HepG2 (cell line): ENCODE data around the gene COMP. TPM values are rescaled to one million over a fixed set of nuclear protein-coding genes. Genes with fewer than 3 reads are reported as not detected.

Source experiments
- ARNT ChIP-seq: fragments of 450-650 bp; IDR thresholded peaks from 2 replicates; pipeline ENCODE4 v1.6.1; 2017
- BHLHE40 ChIP-seq: IDR thresholded peaks from 2 replicates; pipeline ENCODE4 v1.6.1; 2011; ENCODE audit warnings: low read length, improper control_type of control experiment
- BRD4 ChIP-seq: sonication (generic); formaldehyde crosslinking; IDR thresholded peaks from 2 replicates; pipeline ENCODE4 v1.4.0; 2020; ENCODE audit warnings: missing genetic modification reagents
- FOXP1 ChIP-seq, 2 experiments: fragments of 450-650 bp in 1 of 2; IDR thresholded peaks; 2 replicates each; pipeline ENCODE4 v1.6.1; 2017 to 2018; ENCODE audit warnings: antibody characterized with exemption in 1 of 2
- HNF1B ChIP-seq: sonication (generic); formaldehyde crosslinking; IDR thresholded peaks from 2 replicates; pipeline ENCODE4 v1.5.1; 2020; ENCODE audit warnings: mild to moderate bottlenecking, moderate library complexity, missing genetic modification reagents
- HNRNPL ChIP-seq: fragments of 200-400 bp; formaldehyde crosslinking; IDR thresholded peaks from 2 replicates; pipeline ENCODE4 v1.6.1; 2017; ENCODE audit warnings: mild to moderate bottlenecking, low read depth, low read length
- KAT2B ChIP-seq: fragments of 150-350 bp; IDR thresholded peaks from 2 replicates; pipeline ENCODE4 v1.6.1; 2014; ENCODE audit warnings: low read depth, low read length, borderline replicate concordance
- KDM1A ChIP-seq: IDR thresholded peaks from 2 replicates; pipeline ENCODE4 v1.6.1; 2016; ENCODE audit warnings: missing compliant biosample characterization
- MEIS1 ChIP-seq: sonication (generic); formaldehyde crosslinking; IDR thresholded peaks from 2 replicates; pipeline ENCODE4 v1.9.0; 2021; ENCODE audit warnings: mild to moderate bottlenecking, missing genetic modification reagents, moderate library complexity, borderline replicate concordance
- RXRA ChIP-seq: sonication (generic); formaldehyde crosslinking; IDR thresholded peaks from 2 replicates; pipeline ENCODE4 v1.5.1; 2020; ENCODE audit warnings: missing genetic modification reagents
- SALL2 ChIP-seq: sonication (generic); formaldehyde crosslinking; IDR thresholded peaks from 2 replicates; pipeline ENCODE4 v1.8.1; 2023; ENCODE audit warnings: mild to moderate bottlenecking, missing genetic modification reagents, inconsistent platforms
- SCMH1 ChIP-seq: sonication (generic); formaldehyde crosslinking; IDR thresholded peaks from 2 replicates; pipeline ENCODE4 v1.9.0; 2021; ENCODE audit warnings: missing genetic modification reagents, mild to moderate bottlenecking, borderline replicate concordance
- SNAPC2 ChIP-seq: sonication (generic); formaldehyde crosslinking; IDR thresholded peaks from 2 replicates; pipeline ENCODE4 v1.8.1; 2022; ENCODE audit warnings: mild to moderate bottlenecking, missing genetic modification reagents
- TCF7L2 ChIP-seq: IDR thresholded peaks from 2 replicates; pipeline ENCODE4 v1.6.1; 2011; ENCODE audit warnings: mild to moderate bottlenecking, low read depth, low read length, moderate library complexity
- TEAD2 ChIP-seq: sonication (generic); formaldehyde crosslinking; IDR thresholded peaks from 2 replicates; pipeline ENCODE4 v1.9.0; 2021; ENCODE audit warnings: missing genetic modification reagents
- U2AF2 ChIP-seq: fragments of 200-400 bp; formaldehyde crosslinking; IDR thresholded peaks from 2 replicates; pipeline ENCODE4 v1.6.1; 2017; ENCODE audit warnings: low read depth, mild to moderate bottlenecking, low read length
- ZBTB20 ChIP-seq: sonication (generic); formaldehyde crosslinking; IDR thresholded peaks from 2 replicates; pipeline ENCODE4 v1.8.1; 2023; ENCODE audit warnings: missing genetic modification reagents, low read depth, mild to moderate bottlenecking, borderline replicate concordance
- ZFY ChIP-seq: sonication (generic); formaldehyde crosslinking; IDR thresholded peaks from 2 replicates; pipeline ENCODE4 v1.4.0; 2020; ENCODE audit warnings: missing genetic modification reagents
- ZNF761 ChIP-seq: sonication (generic); formaldehyde crosslinking; conservative IDR thresholded peaks from 2 replicates; pipeline ENCODE4 v1.4.0; 2020; ENCODE audit warnings: mild to moderate bottlenecking, missing genetic modification reagents
- polyA plus RNA-seq, 8 experiments: library from polyadenylated mRNA; depleted of rRNA in 3 of 8; stranded (reverse) in 7 of 8; unstranded in 1 of 8; fragments of >200 nt; fragmentation: Illumina TruSeq in 4 of 8; extraction: Trizol in 4 of 8; gene quantifications; 2 replicates each; pipeline versions ENCODE4 v1.2.1 to v1.2.3, GENCODE V29; 2011 to 2016; ENCODE audit warnings: low read depth in 4 of 8, missing spikeins in 1 of 8, mixed read lengths in 1 of 8; ENCODE audit not compliant: insufficient read depth in 1 of 8
- total RNA-seq, 5 experiments: library from RNA; depleted of rRNA; stranded (reverse); fragments of >200 nt; fragmentation: Illumina TruSeq; extraction: Trizol; gene quantifications; 2 replicates each; pipeline ENCODE4 v1.2.3, GENCODE V29; 2016; ENCODE audit warnings: low read depth in 1 of 5
- TF ChIP-seq, protein P1 (sequence below): sonication (generic); formaldehyde crosslinking; conservative IDR thresholded peaks from 2 replicates; pipeline ENCODE4 v1.5.0; 2020; ENCODE audit warnings: missing genetic modification reagents
- TF ChIP-seq, protein P2 (sequence below): sonication (generic); formaldehyde crosslinking; IDR thresholded peaks from 2 replicates; pipeline ENCODE4 v1.8.1; 2023; ENCODE audit warnings: mild to moderate bottlenecking, inconsistent platforms, moderate library complexity, missing genetic modification reagents, borderline replicate concordance
- TF ChIP-seq, protein P3 (sequence below): sonication (generic); formaldehyde crosslinking; IDR thresholded peaks from 2 replicates; pipeline ENCODE4 v1.4.0; 2020; ENCODE audit warnings: missing genetic modification reagents
- TF ChIP-seq, protein P4 (sequence below): sonication (generic); formaldehyde crosslinking; IDR thresholded peaks from 2 replicates; pipeline ENCODE4 v1.4.0; 2020; ENCODE audit warnings: mild to moderate bottlenecking, missing genetic modification reagents

COMP gene
- total and polyA plus RNA-seq, 2 of the 13 experiments (the other 11 are each of a cell fraction or from before 2014, with no cell fraction given): 0.04 to 0.13 TPM

GRCh38 chr19:18741124-18742121, 49.7 kb downstream of the COMP start (continued):
- no peak for TF ChIP-seq FOXP1 (IDR thresholded peaks at IDR 0.05)
- peak; percentile 60; the same call in 1 of the 2 replicates for TF ChIP-seq FOXP1 (CRISPR knock-in tag; IDR thresholded peaks at IDR 0.05)
- TF ChIP-seq, protein P1, sequence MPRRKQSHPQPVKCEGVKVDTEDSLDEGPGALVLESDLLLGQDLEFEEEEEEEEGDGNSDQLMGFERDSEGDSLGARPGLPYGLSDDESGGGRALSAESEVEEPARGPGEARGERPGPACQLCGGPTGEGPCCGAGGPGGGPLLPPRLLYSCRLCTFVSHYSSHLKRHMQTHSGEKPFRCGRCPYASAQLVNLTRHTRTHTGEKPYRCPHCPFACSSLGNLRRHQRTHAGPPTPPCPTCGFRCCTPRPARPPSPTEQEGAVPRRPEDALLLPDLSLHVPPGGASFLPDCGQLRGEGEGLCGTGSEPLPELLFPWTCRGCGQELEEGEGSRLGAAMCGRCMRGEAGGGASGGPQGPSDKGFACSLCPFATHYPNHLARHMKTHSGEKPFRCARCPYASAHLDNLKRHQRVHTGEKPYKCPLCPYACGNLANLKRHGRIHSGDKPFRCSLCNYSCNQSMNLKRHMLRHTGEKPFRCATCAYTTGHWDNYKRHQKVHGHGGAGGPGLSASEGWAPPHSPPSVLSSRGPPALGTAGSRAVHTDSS (CRISPR knock-in tag): no peak
- TF ChIP-seq, protein P2, sequence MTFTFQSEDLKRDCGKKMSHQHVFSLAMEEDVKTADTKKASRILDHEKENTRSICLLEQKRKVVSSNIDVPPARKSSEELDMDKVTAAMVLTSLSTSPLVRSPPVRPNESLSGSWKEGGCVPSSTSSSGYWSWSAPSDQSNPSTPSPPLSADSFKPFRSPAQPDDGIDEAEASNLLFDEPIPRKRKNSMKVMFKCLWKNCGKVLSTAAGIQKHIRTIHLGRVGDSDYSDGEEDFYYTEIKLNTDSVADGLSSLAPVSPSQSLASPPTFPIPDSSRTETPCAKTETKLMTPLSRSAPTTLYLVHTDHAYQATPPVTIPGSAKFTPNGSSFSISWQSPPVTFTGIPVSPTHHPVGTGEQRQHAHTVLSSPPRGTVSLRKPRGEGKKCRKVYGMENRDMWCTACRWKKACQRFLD (CRISPR knock-in tag): no peak
- no peak for TF ChIP-seq MEIS1 (CRISPR knock-in tag)
- no peak for TF ChIP-seq BRD4 (CRISPR knock-in tag)
- TF ChIP-seq ZBTB20 (CRISPR knock-in tag): no peak
- TF ChIP-seq TEAD2: no peak
- TF ChIP-seq TCF7L2: no peak
- 0 out of 2 replicates have a peak, but pooled peaks have one; percentile 29 for TF ChIP-seq BHLHE40
- no peak for TF ChIP-seq RXRA (CRISPR knock-in tag)
- no peak for TF ChIP-seq SCMH1 (CRISPR knock-in tag)
- no peak for TF ChIP-seq U2AF2
- no peak for TF ChIP-seq KDM1A (CRISPR knock-in tag)
- TF ChIP-seq ZFY (CRISPR knock-in tag): 0 out of 2 replicates have a peak, but pooled peaks have one; percentile 42
- TF ChIP-seq SALL2 (CRISPR knock-in tag): no peak
- no peak for TF ChIP-seq ARNT
- peak; percentile 86 for TF ChIP-seq HNF1B
- TF ChIP-seq, protein P3, sequence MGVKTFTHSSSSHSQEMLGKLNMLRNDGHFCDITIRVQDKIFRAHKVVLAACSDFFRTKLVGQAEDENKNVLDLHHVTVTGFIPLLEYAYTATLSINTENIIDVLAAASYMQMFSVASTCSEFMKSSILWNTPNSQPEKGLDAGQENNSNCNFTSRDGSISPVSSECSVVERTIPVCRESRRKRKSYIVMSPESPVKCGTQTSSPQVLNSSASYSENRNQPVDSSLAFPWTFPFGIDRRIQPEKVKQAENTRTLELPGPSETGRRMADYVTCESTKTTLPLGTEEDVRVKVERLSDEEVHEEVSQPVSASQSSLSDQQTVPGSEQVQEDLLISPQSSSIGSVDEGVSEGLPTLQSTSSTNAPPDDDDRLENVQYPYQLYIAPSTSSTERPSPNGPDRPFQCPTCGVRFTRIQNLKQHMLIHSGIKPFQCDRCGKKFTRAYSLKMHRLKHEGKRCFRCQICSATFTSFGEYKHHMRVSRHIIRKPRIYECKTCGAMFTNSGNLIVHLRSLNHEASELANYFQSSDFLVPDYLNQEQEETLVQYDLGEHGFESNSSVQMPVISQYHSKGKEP (CRISPR knock-in tag): no peak
- no peak for TF ChIP-seq SNAPC2 (CRISPR knock-in tag)
- no peak for TF ChIP-seq HNRNPL
- TF ChIP-seq KAT2B: no peak
- TF ChIP-seq, protein P4, sequence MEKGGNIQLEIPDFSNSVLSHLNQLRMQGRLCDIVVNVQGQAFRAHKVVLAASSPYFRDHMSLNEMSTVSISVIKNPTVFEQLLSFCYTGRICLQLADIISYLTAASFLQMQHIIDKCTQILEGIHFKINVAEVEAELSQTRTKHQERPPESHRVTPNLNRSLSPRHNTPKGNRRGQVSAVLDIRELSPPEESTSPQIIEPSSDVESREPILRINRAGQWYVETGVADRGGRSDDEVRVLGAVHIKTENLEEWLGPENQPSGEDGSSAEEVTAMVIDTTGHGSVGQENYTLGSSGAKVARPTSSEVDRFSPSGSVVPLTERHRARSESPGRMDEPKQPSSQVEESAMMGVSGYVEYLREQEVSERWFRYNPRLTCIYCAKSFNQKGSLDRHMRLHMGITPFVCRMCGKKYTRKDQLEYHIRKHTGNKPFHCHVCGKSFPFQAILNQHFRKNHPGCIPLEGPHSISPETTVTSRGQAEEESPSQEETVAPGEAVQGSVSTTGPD (CRISPR knock-in tag): no peak
- no peak for TF ChIP-seq ZNF761
